B cell (primary cell): ENCODE results near the gene ARL16. TPM values are rescaled to one million over a fixed set of nuclear protein-coding genes. Genes with fewer than 3 reads are reported as not detected.

Experiments used
- ATAC-seq: fragments of 200-7000 bp; cut with Tn5 transposase; one replicate; pipeline ENCODE4 v1.10.0; 2021; ENCODE audit warnings: low read depth, mild to moderate bottlenecking, moderate number of reproducible peaks, moderate library complexity
- CTCF ChIA-PET: fragments of 350-600 bp; sonication (Branson Sonifier 250); formaldehyde crosslinking; loops from one replicate; lab custom pipeline; 2021; ENCODE audit warnings: antibody characterized with exemption, inconsistent platforms; lab: Charles Lee
- POLR2A ChIA-PET: fragments of 350-600 bp; sonication (Branson Sonifier 250); formaldehyde crosslinking; loops from one replicate; lab custom pipeline; 2021; ENCODE audit warnings: antibody characterized with exemption; lab: Charles Lee
- DNase-seq: peaks from one replicate; pipeline ENCODE4 v3.0.0; 2013
- H2AFZ ChIP-seq: 2 replicates; pipeline ENCODE4 v1.6.1; 2012; ENCODE audit warnings: mild to moderate bottlenecking, low read depth, low read length; ENCODE audit not compliant: insufficient read depth, poor library complexity, severe bottlenecking
- H3K27ac ChIP-seq, 2 donors: 1 replicate in 1 of 2; 2 replicates in 1 of 2; pipeline ENCODE4 v1.5.1; 2012 to 2013; ENCODE audit warnings: low read length in 2 of 2, mild to moderate bottlenecking in 2 of 2, moderate library complexity in 1 of 2
- H3K27me3 ChIP-seq, 4 experiments: fragments of 200-600 bp in 1 of 4; sonication (generic) in 1 of 4; replicated peaks in 1 of 4; 1 replicate in 2 of 4; 2 replicates in 2 of 4; pipeline versions ENCODE4 v1.6.1 to v1.7.0; 2013 to 2016; ENCODE audit warnings: low read length in 3 of 4, mild to moderate bottlenecking in 2 of 4, mixed read lengths in 1 of 4, moderate library complexity in 1 of 4; ENCODE audit not compliant: insufficient read depth in 4 of 4, control insufficient read depth in 3 of 4; ENCODE audit errors: control extremely low read depth in 1 of 4
- H3K36me3 ChIP-seq, 2 experiments: replicated peaks in 1 of 2; 1 replicate in 1 of 2; 2 replicates in 1 of 2; pipeline versions ENCODE4 v1.6.1 to v1.7.1; 2013; ENCODE audit warnings: low read length in 1 of 2; ENCODE audit not compliant: insufficient read depth in 2 of 2, control insufficient read depth in 1 of 2; ENCODE audit errors: control extremely low read depth in 1 of 2, extremely low read depth in 1 of 2
- H3K4me1 ChIP-seq, 2 donors: fragments of 200-600 bp in 1 of 2; sonication (generic) in 1 of 2; 1 replicate in 1 of 2; 2 replicates in 1 of 2; pipeline versions ENCODE4 v1.5.1 to v1.6.1; 2013 to 2017; ENCODE audit warnings: low read length in 2 of 2; ENCODE audit not compliant: control insufficient read depth in 2 of 2, insufficient read depth in 2 of 2
- H3K4me2 ChIP-seq: replicated peaks from 2 replicates; pipeline ENCODE3; 2012; ENCODE audit warnings: mild to moderate bottlenecking, low read depth, low read length; ENCODE audit not compliant: poor library complexity, severe bottlenecking
- H3K4me3 ChIP-seq, 5 experiments: fragments of 200-600 bp in 1 of 5; sonication (generic) in 1 of 5; 1 replicate in 3 of 5; 2 replicates in 2 of 5; pipeline versions ENCODE4 v1.5.1 to v1.7.0; 2011 to 2016; ENCODE audit warnings: low read length in 4 of 5, mild to moderate bottlenecking in 4 of 5, low read depth in 2 of 5, control low read depth in 1 of 5, moderate library complexity in 1 of 5; ENCODE audit not compliant: insufficient read depth in 1 of 5; ENCODE audit errors: control extremely low read depth in 1 of 5, extremely low read depth in 1 of 5
- H3K79me2 ChIP-seq: fragments of 200-600 bp; sonication (generic); one replicate; pipeline ENCODE4 v1.6.0; 2016; ENCODE audit warnings: low read length; ENCODE audit not compliant: control insufficient read depth, insufficient read depth
- H3K9ac ChIP-seq: fragments of 200-600 bp; sonication (generic); 2 replicates; pipeline ENCODE4 v1.6.1; 2017; ENCODE audit warnings: mild to moderate bottlenecking, low read length, moderate library complexity
- H3K9me3 ChIP-seq, 3 donors: one replicate each; pipeline versions ENCODE4 v1.6.1 to v1.7.1; 2013; ENCODE audit warnings: low read length in 2 of 3; ENCODE audit not compliant: control insufficient read depth in 2 of 3, insufficient read depth in 1 of 3; ENCODE audit errors: control extremely low read depth in 1 of 3
- H4K20me1 ChIP-seq: 2 replicates; pipeline ENCODE4 v1.6.0; 2012; ENCODE audit warnings: mild to moderate bottlenecking, low read length; ENCODE audit not compliant: insufficient read depth, control insufficient read depth, poor library complexity, severe bottlenecking
- H3K27ac Mint-ChIP-seq: one replicate; pipeline ENCODE4 v1.8.0; 2021; ENCODE audit warnings: mixed read lengths
- H3K27me3 Mint-ChIP-seq: one replicate; pipeline ENCODE4 v1.8.0; 2021; ENCODE audit warnings: mixed read lengths
- H3K4me1 Mint-ChIP-seq: one replicate; pipeline ENCODE4 v1.8.0; 2021; ENCODE audit warnings: mixed read lengths
- H3K4me3 Mint-ChIP-seq: one replicate; pipeline ENCODE4 v1.8.0; 2021; ENCODE audit warnings: mixed read lengths
- H3K9me3 Mint-ChIP-seq: one replicate; pipeline ENCODE4 v1.8.0; 2022; ENCODE audit warnings: mixed read lengths; ENCODE audit not compliant: insufficient read depth
- EZH2 ChIP-seq: IDR thresholded peaks from 2 replicates; pipeline ENCODE4 v1.6.1; 2012; ENCODE audit warnings: borderline replicate concordance, low read depth, mild to moderate bottlenecking, moderate library complexity, low read length; ENCODE audit not compliant: insufficient read depth, poor library complexity, severe bottlenecking
- WGBS: methylation state at CpG from one replicate; pipeline ENCODE4 v1.1.5; 2013; ENCODE audit warnings: missing lambda C conversion rate; ENCODE audit not compliant: insufficient coverage; 5-methylcytosine and 5-hydroxymethylcytosine counted together
- intact Hi-C: fragments of 100-400 bp; cut with micrococcal nuclease; formaldehyde crosslinking; loops from one replicate; pipeline ENCODE4 v1.10.0; 2022
- polyA plus RNA-seq: library from polyadenylated mRNA; depleted of rRNA; stranded (reverse); fragments of >200 nt; gene quantifications from 2 replicates; pipeline ENCODE4 v1.2.3, GENCODE V29; 2012
- total RNA-seq, 2 donors: library from RNA; stranded (reverse); fragments of 120-200 nt in 1 of 2; gene quantifications; 1 replicate in 1 of 2; 2 replicates in 1 of 2; pipeline versions ENCODE4 v1.2.3 to v1.2.4, GENCODE V29; 2013 to 2022
- TF ChIP-seq, protein P1 (sequence below): fragments of 200-600 bp; IDR thresholded peaks from one replicate; pipeline ENCODE4 v1.8.0; 2022; ENCODE audit warnings: antibody characterized with exemption, mild to moderate bottlenecking

The ARL16 gene
- total and polyA plus RNA-seq, 2 donors (not counting 1 experiment from before 2014, with no cell fraction given), result 32.5 to 101 TPM

DNA sequence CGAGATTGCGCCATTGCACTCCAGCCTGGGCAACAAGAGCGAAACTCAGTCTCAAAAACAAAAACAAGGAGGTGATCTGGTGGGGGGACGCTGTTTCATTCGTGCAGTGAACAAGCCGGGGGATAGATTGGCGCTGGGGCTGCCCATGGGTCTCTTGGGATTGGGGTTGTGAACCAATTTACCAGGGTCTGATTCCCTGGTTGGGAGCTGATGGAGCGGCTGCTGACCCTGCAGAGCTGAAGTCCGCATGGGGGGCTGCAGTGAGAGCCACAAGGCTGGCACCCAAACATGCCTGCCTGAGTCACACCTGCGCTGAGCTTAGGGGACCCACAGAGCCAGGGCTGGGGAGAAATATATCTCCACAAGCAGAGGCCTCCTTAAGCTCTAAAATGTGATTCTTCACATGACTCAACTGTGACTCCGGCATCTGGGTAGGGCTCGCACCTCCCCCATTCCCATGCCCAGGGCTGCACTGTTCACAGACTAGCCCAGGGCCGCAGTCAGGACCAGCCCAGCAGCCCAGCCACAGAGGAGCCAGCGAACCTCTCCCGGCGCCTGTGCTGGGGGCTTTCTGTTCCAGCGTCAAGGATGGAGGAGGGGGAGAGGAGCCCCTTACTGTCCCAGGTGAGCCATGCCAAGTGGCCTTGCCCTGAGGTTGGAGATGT lies 41.6 kb downstream of the ARL16 start:
- Histone ChIP-seq H3K9me3 (no peaks in the 10 kb centered on the region), H3K79me2 (no peaks in the 10 kb centered on the region), H3K4me2 (no peak overlapping the region), H3K36me3 (no peaks in the 10 kb centered on the region), H3K27ac (no peak overlapping the region), H3K27me3 (no peaks in the 10 kb centered on the region), H3K9ac (no peak overlapping the region), H3K4me1 (peaks cover 0 to 5% of the 10 kb centered on the region in 2 donors), H2AFZ (no peak overlapping the region), H3K4me3 (no peak overlapping the region), H4K20me1 (no peaks in the 10 kb centered on the region)
- Mint-ChIP-seq H3K9me3 (no peaks in the 10 kb centered on the region), H3K27me3 (no peaks in the 10 kb centered on the region), H3K4me1 (peaks cover 3% of the 10 kb centered on the region), H3K4me3 (no peak overlapping the region), H3K27ac (no peak overlapping the region)
- TF ChIP-seq, protein P1, sequence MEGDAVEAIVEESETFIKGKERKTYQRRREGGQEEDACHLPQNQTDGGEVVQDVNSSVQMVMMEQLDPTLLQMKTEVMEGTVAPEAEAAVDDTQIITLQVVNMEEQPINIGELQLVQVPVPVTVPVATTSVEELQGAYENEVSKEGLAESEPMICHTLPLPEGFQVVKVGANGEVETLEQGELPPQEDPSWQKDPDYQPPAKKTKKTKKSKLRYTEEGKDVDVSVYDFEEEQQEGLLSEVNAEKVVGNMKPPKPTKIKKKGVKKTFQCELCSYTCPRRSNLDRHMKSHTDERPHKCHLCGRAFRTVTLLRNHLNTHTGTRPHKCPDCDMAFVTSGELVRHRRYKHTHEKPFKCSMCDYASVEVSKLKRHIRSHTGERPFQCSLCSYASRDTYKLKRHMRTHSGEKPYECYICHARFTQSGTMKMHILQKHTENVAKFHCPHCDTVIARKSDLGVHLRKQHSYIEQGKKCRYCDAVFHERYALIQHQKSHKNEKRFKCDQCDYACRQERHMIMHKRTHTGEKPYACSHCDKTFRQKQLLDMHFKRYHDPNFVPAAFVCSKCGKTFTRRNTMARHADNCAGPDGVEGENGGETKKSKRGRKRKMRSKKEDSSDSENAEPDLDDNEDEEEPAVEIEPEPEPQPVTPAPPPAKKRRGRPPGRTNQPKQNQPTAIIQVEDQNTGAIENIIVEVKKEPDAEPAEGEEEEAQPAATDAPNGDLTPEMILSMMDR, result no peak
- DNase-seq, result no peak
- ChIA-PET CTCF (no interaction called here), POLR2A (no interaction called here)
- WGBS, result 96% methylated on average over 15 of the region's 17 CpGs
- intact Hi-C loops, result no loop called here
- no peak for ATAC-seq

DNA sequence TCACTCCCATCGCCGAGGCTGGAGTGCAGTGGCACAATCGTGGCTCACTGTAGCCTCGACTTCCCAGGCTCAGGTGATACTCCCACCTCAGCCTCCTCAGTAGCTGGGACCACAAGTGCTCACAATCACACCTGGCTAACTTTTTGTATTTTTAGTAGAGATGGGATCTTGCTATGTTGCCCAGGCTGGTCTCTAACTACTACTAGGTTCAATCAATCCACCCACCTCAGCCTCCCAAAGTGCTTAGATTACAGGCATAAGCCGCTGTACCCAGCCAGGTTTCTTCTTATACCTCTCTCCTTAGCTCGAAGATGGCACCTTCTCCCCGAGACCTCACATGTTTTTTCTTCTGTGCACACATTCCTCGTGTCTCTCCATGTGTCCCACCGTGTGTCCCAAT lies 43.6 kb downstream of the ARL16 start:
- WGBS, result 94% methylated on average over 2 of the region's 9 CpGs
- H3K9me3 ChIP-seq, result no peaks in the 10 kb centered on the region

More for the DNA sequence above, 43.6 kb downstream of the ARL16 start:
- ChIA-PET POLR2A (no interaction called here), CTCF (interaction anchor here (0.7 kb wide), 1 partner anchor 315 kb away, joined by 3 read pairs; no protein-coding TSS in a partner anchor)
- H2AFZ ChIP-seq, result no peak overlapping the region
- H3K4me1 Mint-ChIP-seq, result peaks cover 15% of the 10 kb centered on the region
- intact Hi-C loops, result no loop called here
- H3K79me2 ChIP-seq, result peaks cover 17% of the 10 kb centered on the region
- H3K27me3 ChIP-seq, result no peaks in the 10 kb centered on the region
- ATAC-seq (no peak), DNase-seq (no peak)
- no peak overlapping the region for H3K27ac ChIP-seq
- H3K36me3 ChIP-seq, result no peaks in the 10 kb centered on the region
- no peak for TF ChIP-seq EZH2
- TF ChIP-seq, protein P1, result no peak
- H3K9me3 Mint-ChIP-seq, result no peaks in the 10 kb centered on the region
- H3K4me3 Mint-ChIP-seq, result no peak overlapping the region
- no peak overlapping the region for H3K4me3 ChIP-seq
- peaks cover 11 to 20% of the 10 kb centered on the region in 2 donors for H3K4me1 ChIP-seq
- H3K27ac Mint-ChIP-seq, result no peak overlapping the region
- peaks cover 14% of the 10 kb centered on the region for H4K20me1 ChIP-seq
- no peaks in the 10 kb centered on the region for H3K27me3 Mint-ChIP-seq
- no peak overlapping the region for H3K9ac ChIP-seq
- H3K4me2 ChIP-seq, result no peak overlapping the region
